Activated T-cell treated with anti-CD3 and anti-CD28 coated beads, Interleukin-2, amount 50 U/mL, for 72 hours (primary cell): ENCODE measurements around the gene WDR55. TPM values are rescaled to one million over a fixed set of nuclear protein-coding genes. Genes with fewer than 3 reads are reported as not detected.

Experiments used
- ATAC-seq, 2 donors: fragments of 150-1000 bp; cut with Tn5 transposase; replicated peaks in 1 of 2; 2 replicates each; pipeline ENCODE4 v1.10.0; 2021; ENCODE audit warnings: moderate library complexity in 2 of 2, mild to moderate bottlenecking in 1 of 2
- DNase-seq, 2 donors: peaks; one replicate each; pipeline ENCODE4 v3.0.0; 2021 to 2022; ENCODE audit warnings: mixed read lengths in 1 of 2
- H3K27ac Mint-ChIP-seq: one replicate; pipeline ENCODE4 v1.8.0; 2022; ENCODE audit warnings: mild to moderate bottlenecking, moderate library complexity, mixed read lengths
- H3K27me3 Mint-ChIP-seq: one replicate; pipeline ENCODE4 v1.8.0; 2022; ENCODE audit warnings: low read depth, mixed read lengths
- H3K36me3 Mint-ChIP-seq, 2 donors: one replicate each; pipeline ENCODE4 v1.8.0; 2022; ENCODE audit warnings: mixed read lengths in 2 of 2, mild to moderate bottlenecking in 1 of 2; ENCODE audit not compliant: insufficient read depth in 2 of 2
- H3K4me1 Mint-ChIP-seq: one replicate; pipeline ENCODE4 v1.8.0; 2022; ENCODE audit warnings: low read depth, mixed read lengths
- H3K4me3 Mint-ChIP-seq, 2 donors: one replicate each; pipeline ENCODE4 v1.8.0; 2022; ENCODE audit warnings: mild to moderate bottlenecking in 2 of 2, mixed read lengths in 2 of 2, moderate library complexity in 2 of 2
- H3K9me3 Mint-ChIP-seq, 2 donors: one replicate each; pipeline ENCODE4 v1.8.0; 2022; ENCODE audit warnings: mixed read lengths in 2 of 2
- total RNA-seq, 2 donors: library from RNA; stranded (reverse); gene quantifications; one replicate each; pipeline ENCODE4 v1.2.3, GENCODE V29; 2022

Gene WDR55
- total RNA-seq, 2 donors from 2014 or later, result 24.3 to 30.2 TPM

GRCh38 chr5:140671472-140672125 is 6.9 kb downstream of the WDR55 start:
- no peak for DNase-seq
- ATAC-seq, result no peak
- peaks cover 17% of the 10 kb centered on the region for H3K4me1 Mint-ChIP-seq
- H3K9me3 Mint-ChIP-seq, result no peaks in the 10 kb centered on the region
- H3K4me3 Mint-ChIP-seq, result no peak overlapping the region
- no peaks in the 10 kb centered on the region for H3K27me3 Mint-ChIP-seq
- H3K27ac Mint-ChIP-seq, result peak overlapping the region; percentile 48
- H3K36me3 Mint-ChIP-seq, result peaks cover 7 to 10% of the 10 kb centered on the region in 2 donors

- DNase-seq, result peak; percentile 12 to 57
- Mint-ChIP-seq H3K27me3 (no peaks in the 10 kb centered on the region), H3K4me3 (no peak overlapping the region), H3K4me1 (peaks cover 7% of the 10 kb centered on the region), H3K27ac (no peak overlapping the region), H3K36me3 (peaks cover 3 to 8% of the 10 kb centered on the region in 2 donors), H3K9me3 (no peaks in the 10 kb centered on the region)
- ATAC-seq, result peak in 1 of 2 donors; percentile 54
Measured at GRCh38 chr5:140672455-140673186, 7.9 kb downstream of the WDR55 start.

GRCh38 chr5:140673187-140673976 is 8.7 kb downstream of the WDR55 start, which contains the start of gene DND1:
TSS of gene DND1 (minus strand) at chr5:140673576. CDS start at chr5:140673542, 34 bp downstream.
- no peak within 1 kb of the TSS for H3K27ac Mint-ChIP-seq
- DNase-seq (no peak), ATAC-seq (no peak)
- H3K36me3 Mint-ChIP-seq, result peaks cover 1 to 11% of the 10 kb centered on the region in 2 donors
- no peaks in the 10 kb centered on the region for H3K4me1 Mint-ChIP-seq
- no peaks in the 10 kb centered on the region for H3K9me3 Mint-ChIP-seq
- no peaks in the 10 kb centered on the region for H3K27me3 Mint-ChIP-seq
- H3K4me3 Mint-ChIP-seq, result no peak within 1 kb of the TSS

- no peak for DNase-seq
- H3K9me3 Mint-ChIP-seq, result no peaks in the 10 kb centered on the region
- no peak overlapping the region for H3K27ac Mint-ChIP-seq
- no peak for ATAC-seq
- H3K36me3 Mint-ChIP-seq, result peaks cover 1 to 11% of the 10 kb centered on the region in 2 donors
- no peak overlapping the region for H3K4me3 Mint-ChIP-seq
- no peaks in the 10 kb centered on the region for H3K27me3 Mint-ChIP-seq
- no peaks in the 10 kb centered on the region for H3K4me1 Mint-ChIP-seq
Measured at GRCh38 chr5:140674211-140674610, 9.5 kb downstream of the WDR55 start.

GRCh38 chr5:140674629-140675028 is 9.9 kb downstream of the WDR55 start:
- no peak overlapping the region for H3K27ac Mint-ChIP-seq
- no peak overlapping the region for H3K4me3 Mint-ChIP-seq
- no peaks in the 10 kb centered on the region for H3K4me1 Mint-ChIP-seq
- H3K36me3 Mint-ChIP-seq, result peaks cover 1 to 10% of the 10 kb centered on the region in 2 donors
- no peaks in the 10 kb centered on the region for H3K27me3 Mint-ChIP-seq
- DNase-seq, result no peak
- no peaks in the 10 kb centered on the region for H3K9me3 Mint-ChIP-seq
- ATAC-seq, result no peak

GRCh38 chr5:140677947-140678346 is 13.2 kb downstream of the WDR55 start:
- no peak for ATAC-seq
- no peaks in the 10 kb centered on the region for H3K9me3 Mint-ChIP-seq
- no peak overlapping the region for H3K4me3 Mint-ChIP-seq
- H3K27ac Mint-ChIP-seq, result peak overlapping the region; percentile 74
- H3K27me3 Mint-ChIP-seq, result no peaks in the 10 kb centered on the region
- H3K36me3 Mint-ChIP-seq, result peaks cover 1 to 11% of the 10 kb centered on the region in 2 donors
- no peak for DNase-seq
- H3K4me1 Mint-ChIP-seq, result no peaks in the 10 kb centered on the region

- DNase-seq (no peak), ATAC-seq (no peak)
- Mint-ChIP-seq H3K27ac (peak overlapping the region; percentile 52), H3K4me3 (no peak overlapping the region), H3K9me3 (no peaks in the 10 kb centered on the region), H3K36me3 (peaks cover 1 to 10% of the 10 kb centered on the region in 2 donors), H3K4me1 (no peaks in the 10 kb centered on the region), H3K27me3 (no peaks in the 10 kb centered on the region)
Measured at GRCh38 chr5:140678993-140679392, 14.3 kb downstream of the WDR55 start.

- Mint-ChIP-seq H3K36me3 (peaks cover 4 to 18% of the 10 kb centered on the region in 2 donors), H3K27ac (peak overlapping the region; percentile 92), H3K9me3 (no peaks in the 10 kb centered on the region), H3K27me3 (no peaks in the 10 kb centered on the region), H3K4me3 (peak overlapping the region; percentile 90 to 94), H3K4me1 (peaks cover 45% of the 10 kb centered on the region)
- DNase-seq (no peak), ATAC-seq (peak in 1 of 2 donors; percentile 5)
Measured at GRCh38 chr5:140690376-140690932, 25.8 kb downstream of the WDR55 start.

GRCh38 chr5:140690941-140691924 is 26.5 kb downstream of the WDR55 start, which contains the start of the genes HARS1 and HARS2:
TSS of gene HARS1 (minus strand) at chr5:140691370. CDS start at chr5:140691304, 66 bp downstream.
TSS of gene HARS2 (plus strand) at chr5:140691455. CDS start at chr5:140691649, 194 bp downstream.
- H3K27me3 Mint-ChIP-seq, result no peaks in the 10 kb centered on the region
- peak within 1 kb of the TSS; percentile 92 for H3K27ac Mint-ChIP-seq
- DNase-seq, result peak; percentile 86 to 91
- peak; percentile 98 for ATAC-seq
- H3K36me3 Mint-ChIP-seq, result peaks cover 5 to 21% of the 10 kb centered on the region in 2 donors
- H3K4me3 Mint-ChIP-seq, result peak within 1 kb of the TSS; percentile 90 to 94
- peaks cover 45% of the 10 kb centered on the region for H3K4me1 Mint-ChIP-seq
- no peaks in the 10 kb centered on the region for H3K9me3 Mint-ChIP-seq

- Mint-ChIP-seq H3K36me3 (peaks cover 9 to 35% of the 10 kb centered on the region in 2 donors), H3K4me3 (no peak overlapping the region), H3K9me3 (no peaks in the 10 kb centered on the region), H3K4me1 (peaks cover 33% of the 10 kb centered on the region), H3K27ac (peak overlapping the region; percentile 25), H3K27me3 (no peaks in the 10 kb centered on the region)
- ATAC-seq (no peak), DNase-seq (no peak)
Measured at GRCh38 chr5:140694276-140694675, 29.6 kb downstream of the WDR55 start.

GRCh38 chr5:140696891-140697492 is 32.3 kb downstream of the WDR55 start:
- H3K9me3 Mint-ChIP-seq, result no peaks in the 10 kb centered on the region
- no peaks in the 10 kb centered on the region for H3K27me3 Mint-ChIP-seq
- ATAC-seq, result no peak
- peak overlapping the region; percentile 29 for H3K27ac Mint-ChIP-seq
- no peak for DNase-seq
- peaks cover 38% of the 10 kb centered on the region for H3K4me1 Mint-ChIP-seq
- H3K36me3 Mint-ChIP-seq, result peaks cover 16 to 38% of the 10 kb centered on the region in 2 donors
- H3K4me3 Mint-ChIP-seq, result no peak overlapping the region
